Measurements from ENCODE around the gene ZBTB7C.

ZBTB7C gene

GRCh38 chr18:48367557-48367956 is 41.6 kb downstream of the ZBTB7C start:
- H3K27ac ChIP-seq, result no peak overlapping the region
- TF ChIP-seq CTCF (conservative IDR thresholded peaks at IDR 0.05) (no peak), ZFX (IDR thresholded peaks at IDR 0.05) (no peak)

- TF ChIP-seq CTCF (conservative IDR thresholded peaks at IDR 0.05), result no peak
- TF ChIP-seq ZFX (IDR thresholded peaks at IDR 0.05), result no peak
- no peak overlapping the region for H3K27ac ChIP-seq
Measured at GRCh38 chr18:48365965-48366364, 43.2 kb downstream of the ZBTB7C start.

- no peak for TF ChIP-seq CTCF (conservative IDR thresholded peaks at IDR 0.05)
- TF ChIP-seq ZFX (IDR thresholded peaks at IDR 0.05), result no peak
- H3K27ac ChIP-seq, result no peak overlapping the region
Measured at GRCh38 chr18:48364146-48364545, 45.0 kb downstream of the ZBTB7C start.

GRCh38 chr18:48363175-48363574 is 46.0 kb downstream of the ZBTB7C start:
- no peak overlapping the region for H3K27ac ChIP-seq
- TF ChIP-seq CTCF (conservative IDR thresholded peaks at IDR 0.05) (no peak), ZFX (IDR thresholded peaks at IDR 0.05) (no peak)

- TF ChIP-seq ZFX (IDR thresholded peaks at IDR 0.05) (no peak), CTCF (conservative IDR thresholded peaks at IDR 0.05) (no peak)
- no peak overlapping the region for H3K27ac ChIP-seq
Measured at GRCh38 chr18:48361801-48362200, 47.4 kb downstream of the ZBTB7C start.

GRCh38 chr18:48360376-48361021 is 48.7 kb downstream of the ZBTB7C start:
- TF ChIP-seq CTCF (conservative IDR thresholded peaks at IDR 0.05), result no peak
- TF ChIP-seq ZFX (IDR thresholded peaks at IDR 0.05), result no peak
- H3K27ac ChIP-seq, result no peak overlapping the region

- H3K27ac ChIP-seq, result no peak overlapping the region
- no peak for TF ChIP-seq ZFX (IDR thresholded peaks at IDR 0.05)
- TF ChIP-seq CTCF (conservative IDR thresholded peaks at IDR 0.05), result no peak
Measured at GRCh38 chr18:48359626-48360025, 49.6 kb downstream of the ZBTB7C start.
